Smooth muscle cell (in vitro differentiated cells): Measurements from ENCODE around the gene STK32B. TPM values are rescaled to one million over a fixed set of nuclear protein-coding genes. Genes with fewer than 3 reads are reported as not detected.

Experiments used
- DNase-seq: peaks from one replicate; lab custom pipeline; 2025; ENCODE audit not compliant: unreplicated experiment; lab: John Stamatoyannopoulos, UW
- H2AFZ ChIP-seq: fragments of 200-600 bp; sonication (generic); 2 replicates; pipeline ENCODE4 v1.6.0; 2016; ENCODE audit warnings: antibody characterized with exemption, low read depth, mild to moderate bottlenecking
- H3F3A ChIP-seq: fragments of 200-600 bp; sonication (generic); 2 replicates; pipeline ENCODE4 v1.6.0; 2017; ENCODE audit warnings: antibody characterized with exemption, low read depth
- H3K27ac ChIP-seq: fragments of 200-600 bp; sonication (generic); 2 replicates; pipeline ENCODE4 v1.5.1; 2016; ENCODE audit warnings: low read depth, mild to moderate bottlenecking
- H3K27me3 ChIP-seq: fragments of 200-600 bp; sonication (generic); 2 replicates; pipeline ENCODE4 v1.6.1; 2016; ENCODE audit warnings: low read depth, mild to moderate bottlenecking
- H3K36me3 ChIP-seq: fragments of 200-600 bp; sonication (generic); 2 replicates; pipeline ENCODE4 v1.5.1; 2016; ENCODE audit warnings: low read depth
- H3K4me1 ChIP-seq: fragments of 200-600 bp; sonication (generic); 2 replicates; pipeline ENCODE4 v1.5.1; 2016; ENCODE audit warnings: low read depth
- H3K4me2 ChIP-seq: fragments of 200-600 bp; sonication (generic); 2 replicates; pipeline ENCODE4 v1.6.0; 2016; ENCODE audit warnings: mild to moderate bottlenecking
- H3K4me3 ChIP-seq: fragments of 200-600 bp; sonication (generic); 2 replicates; pipeline ENCODE4 v1.5.1; 2016; ENCODE audit warnings: mild to moderate bottlenecking
- H3K79me2 ChIP-seq: fragments of 200-600 bp; sonication (generic); 2 replicates; pipeline ENCODE4 v1.6.0; 2016; ENCODE audit warnings: low read depth, mild to moderate bottlenecking
- H3K9ac ChIP-seq: fragments of 200-600 bp; sonication (generic); 2 replicates; pipeline ENCODE4 v1.6.0; 2016; ENCODE audit warnings: low read depth
- H3K9me3 ChIP-seq: fragments of 200-600 bp; sonication (generic); replicated peaks from 2 replicates; pipeline ENCODE4 v1.5.1; 2016; ENCODE audit warnings: low read depth
- H4K20me1 ChIP-seq: fragments of 200-600 bp; sonication (generic); 2 replicates; pipeline ENCODE4 v1.6.0; 2016; ENCODE audit warnings: low read depth
- WGBS: methylation state at CpG from one replicate; pipeline ENCODE4 v1.1.7; 2016; ENCODE audit warnings: low lambda C conversion rate; 5-methylcytosine and 5-hydroxymethylcytosine counted together
- polyA plus RNA-seq: library from polyadenylated mRNA; unstranded; fragments of >200 nt; fragmentation: Nextera tagmentation; extraction: Ambion mirVana; gene quantifications from 2 replicates; pipeline ENCODE4 v1.2.1, GENCODE V29; 2016
- total RNA-seq: library from RNA; depleted of rRNA; stranded (reverse); fragments of >200 nt; gene quantifications from 2 replicates; pipeline ENCODE4 v1.2.3, GENCODE V29; 2014
- TF ChIP-seq, protein P1 (sequence below): fragments of 200-600 bp; sonication (generic); IDR thresholded peaks from 2 replicates; pipeline ENCODE4 v1.5.1; 2017; ENCODE audit warnings: borderline replicate concordance, mild to moderate bottlenecking, antibody characterized with exemption; ENCODE audit not compliant: insufficient read depth, poor library complexity, severe bottlenecking

The STK32B gene
- total and polyA plus RNA-seq, 2 experiments from 2014 or later: 3.5 to 4.0 TPM

DNA sequence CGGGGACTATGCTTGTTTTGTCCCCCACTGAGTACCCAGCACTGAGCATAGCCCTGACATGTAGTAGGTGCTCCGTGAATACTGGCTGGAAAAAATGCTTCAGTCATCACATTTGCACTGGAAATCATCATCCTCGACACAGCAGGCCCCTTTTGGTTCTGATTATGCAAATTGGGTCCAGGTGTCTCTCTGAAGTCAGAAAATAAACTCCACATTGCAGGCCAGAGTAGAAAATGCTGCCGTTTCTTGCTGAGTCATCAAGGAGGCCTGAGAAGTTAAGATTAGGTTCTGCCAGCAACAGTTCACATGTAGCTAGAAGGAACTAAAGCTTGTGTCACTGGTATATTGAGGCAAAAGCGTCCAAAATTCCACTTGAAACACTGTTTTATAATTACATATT is 15.0 kb upstream of the STK32B start:
- H3K36me3 ChIP-seq: no peaks in the 10 kb centered on the region
- 23% methylated on average over 5 of the region's 5 CpGs for WGBS
- H3K9ac ChIP-seq: no peak overlapping the region
- no peaks in the 10 kb centered on the region for H3K79me2 ChIP-seq
- H3K4me2 ChIP-seq: no peak overlapping the region
- H3K9me3 ChIP-seq: no peaks in the 10 kb centered on the region
- H4K20me1 ChIP-seq: no peaks in the 10 kb centered on the region
- TF ChIP-seq, protein P1, sequence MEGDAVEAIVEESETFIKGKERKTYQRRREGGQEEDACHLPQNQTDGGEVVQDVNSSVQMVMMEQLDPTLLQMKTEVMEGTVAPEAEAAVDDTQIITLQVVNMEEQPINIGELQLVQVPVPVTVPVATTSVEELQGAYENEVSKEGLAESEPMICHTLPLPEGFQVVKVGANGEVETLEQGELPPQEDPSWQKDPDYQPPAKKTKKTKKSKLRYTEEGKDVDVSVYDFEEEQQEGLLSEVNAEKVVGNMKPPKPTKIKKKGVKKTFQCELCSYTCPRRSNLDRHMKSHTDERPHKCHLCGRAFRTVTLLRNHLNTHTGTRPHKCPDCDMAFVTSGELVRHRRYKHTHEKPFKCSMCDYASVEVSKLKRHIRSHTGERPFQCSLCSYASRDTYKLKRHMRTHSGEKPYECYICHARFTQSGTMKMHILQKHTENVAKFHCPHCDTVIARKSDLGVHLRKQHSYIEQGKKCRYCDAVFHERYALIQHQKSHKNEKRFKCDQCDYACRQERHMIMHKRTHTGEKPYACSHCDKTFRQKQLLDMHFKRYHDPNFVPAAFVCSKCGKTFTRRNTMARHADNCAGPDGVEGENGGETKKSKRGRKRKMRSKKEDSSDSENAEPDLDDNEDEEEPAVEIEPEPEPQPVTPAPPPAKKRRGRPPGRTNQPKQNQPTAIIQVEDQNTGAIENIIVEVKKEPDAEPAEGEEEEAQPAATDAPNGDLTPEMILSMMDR: no peak
- H2AFZ ChIP-seq: no peak overlapping the region
- H3F3A ChIP-seq: peaks cover 6% of the 10 kb centered on the region
- no peaks in the 10 kb centered on the region for H3K4me1 ChIP-seq
- no peak for DNase-seq
- no peak overlapping the region for H3K27ac ChIP-seq
- no peaks in the 10 kb centered on the region for H3K27me3 ChIP-seq
- no peak overlapping the region for H3K4me3 ChIP-seq

DNA sequence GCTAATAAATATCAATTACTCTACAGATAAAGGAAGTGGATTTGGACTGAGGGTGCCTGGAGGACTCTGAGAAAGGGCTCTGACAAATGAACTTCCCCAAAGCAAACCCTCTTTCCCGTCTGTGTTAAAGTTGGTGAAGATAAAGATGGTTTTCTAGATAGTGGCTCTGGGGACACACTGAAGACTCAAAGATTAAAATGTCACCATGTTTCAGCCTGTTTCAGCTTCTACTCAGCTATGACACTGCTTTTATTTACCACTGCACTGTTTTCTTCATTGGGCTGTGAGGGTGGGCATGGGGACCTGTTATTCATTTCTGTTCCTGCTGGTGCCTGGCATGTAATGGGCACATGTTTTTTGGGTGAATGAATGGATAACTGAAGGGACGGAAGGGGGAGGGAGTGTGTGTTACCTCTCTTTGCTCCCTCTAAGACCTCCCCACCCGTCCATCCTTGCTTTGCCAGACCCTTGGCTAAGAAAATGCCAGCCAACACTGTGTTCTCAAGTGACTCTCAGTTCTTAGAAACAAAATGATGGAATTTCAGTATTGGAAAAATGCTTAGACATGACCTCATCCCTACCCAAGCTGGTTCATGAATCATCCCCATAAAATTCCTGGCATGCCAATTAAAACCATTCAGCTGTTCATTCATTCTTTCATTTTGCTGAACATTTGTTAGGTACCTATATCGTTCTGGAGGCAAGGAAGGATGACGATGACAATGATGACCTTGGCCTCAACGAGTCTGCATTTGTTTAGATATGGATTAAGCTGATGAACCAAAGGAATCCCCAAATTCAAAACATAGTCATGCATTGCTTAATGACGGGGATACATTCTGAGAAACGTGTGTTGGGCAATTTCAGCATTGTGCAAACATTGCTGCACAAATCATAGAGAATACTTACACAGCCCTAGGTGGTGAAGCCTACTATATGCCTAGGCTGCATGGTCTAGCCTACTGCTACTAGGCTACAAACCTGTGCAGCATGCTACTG is 13.4 kb upstream of the STK32B start:
- Histone ChIP-seq H3K9ac (peak overlapping the region; percentile 44), H3K9me3 (no peaks in the 10 kb centered on the region), H3K4me3 (no peak overlapping the region), H3K27ac (peak overlapping the region; percentile 76), H3K27me3 (no peaks in the 10 kb centered on the region), H2AFZ (no peak overlapping the region), H3K4me2 (peak overlapping the region; percentile 31), H3F3A (peaks cover 10% of the 10 kb centered on the region), H3K4me1 (no peaks in the 10 kb centered on the region), H4K20me1 (no peaks in the 10 kb centered on the region), H3K36me3 (no peaks in the 10 kb centered on the region), H3K79me2 (no peaks in the 10 kb centered on the region)
- no peak for DNase-seq
- 26% methylated on average over 8 of the region's 8 CpGs for WGBS
- TF ChIP-seq, protein P1: no peak

DNA sequence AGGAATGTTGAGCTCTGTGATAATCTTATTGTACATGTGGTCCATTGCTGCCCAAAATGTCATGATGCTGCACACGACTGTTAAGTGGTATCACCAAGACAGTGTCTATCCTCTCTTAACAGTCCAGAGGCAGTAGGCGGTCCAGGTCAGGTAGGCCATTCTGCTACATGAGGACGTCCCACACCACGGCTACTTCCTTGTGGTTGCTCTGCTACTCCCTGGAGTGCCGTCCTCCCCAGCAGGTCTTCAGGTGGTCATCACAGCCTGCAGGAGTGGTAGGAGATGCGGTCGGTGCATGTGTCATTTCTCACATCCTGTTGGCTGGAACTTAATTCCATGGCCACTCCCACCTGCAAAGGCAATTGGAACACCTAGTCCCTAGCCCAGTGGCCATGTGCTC is 11.5 kb upstream of the STK32B start:
- TF ChIP-seq, protein P1: no peak
- Histone ChIP-seq H3K4me3 (no peak overlapping the region), H3F3A (peaks cover 4% of the 10 kb centered on the region), H3K27ac (no peak overlapping the region), H3K79me2 (no peaks in the 10 kb centered on the region), H3K36me3 (no peaks in the 10 kb centered on the region), H2AFZ (no peak overlapping the region), H3K9ac (no peak overlapping the region), H3K4me2 (no peak overlapping the region), H3K4me1 (no peaks in the 10 kb centered on the region), H3K9me3 (no peaks in the 10 kb centered on the region), H4K20me1 (no peaks in the 10 kb centered on the region), H3K27me3 (no peaks in the 10 kb centered on the region)
- no peak for DNase-seq
- 95% methylated on average over 7 of the region's 7 CpGs for WGBS
